Fibroblast of skin of right biceps (primary cell): Measurements from ENCODE around the gene FLACC1.
"Not testable (repeated sequence)": the region's sequence is repeated elsewhere in the genome, so short reads cannot be mapped to it uniquely, and the experiment has no call there.

Experiments used
- DNase-seq: peaks from one replicate; pipeline ENCODE4 v3.0.0-alpha.2; 2013

FLACC1 gene

DNA sequence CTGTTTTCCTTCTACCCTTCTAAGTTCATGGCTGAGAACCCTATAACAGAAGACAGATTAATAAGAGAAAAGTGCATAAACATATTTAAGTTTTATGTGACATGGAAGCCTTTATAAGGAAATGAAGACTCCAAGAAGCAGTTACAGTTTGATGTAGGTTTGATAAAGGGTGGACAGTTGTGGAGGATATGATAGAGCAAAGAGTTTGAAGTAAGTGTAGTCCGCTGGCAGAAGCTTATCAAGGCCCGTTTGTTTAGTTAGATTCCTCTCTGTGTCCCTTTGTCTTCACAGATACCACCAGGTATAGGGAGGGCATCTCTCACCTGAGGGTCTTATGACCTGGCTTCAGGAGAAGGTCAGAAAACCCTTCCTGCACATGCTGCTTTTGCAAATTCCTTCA lies 107.3 kb downstream of the FLACC1 start:
- DNase-seq: no peak

- no peak for DNase-seq
Measured at GRCh38 chr2:201248288-201248844, 108.8 kb downstream of the FLACC1 start.

DNA sequence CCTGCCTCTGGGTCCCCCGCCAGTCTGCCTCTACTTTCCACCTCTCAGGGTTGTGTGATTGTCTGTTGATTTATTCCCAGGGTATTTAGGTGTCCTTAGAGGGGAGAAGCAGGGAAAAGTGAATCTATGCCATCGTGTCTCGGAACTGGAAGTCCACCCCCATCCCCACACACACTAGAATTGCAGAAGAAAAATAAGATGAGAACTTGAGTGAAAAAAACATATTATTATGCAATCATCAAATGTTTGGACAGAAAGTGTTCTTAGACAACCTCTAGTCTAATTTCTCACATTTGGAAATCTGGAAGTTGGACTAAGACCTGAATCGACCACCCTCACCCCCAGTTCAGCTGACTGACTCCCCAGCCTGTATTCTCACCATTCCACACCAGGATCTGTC lies 110.9 kb downstream of the FLACC1 start:
- DNase-seq: no peak

GRCh38 chr2:201244829-201245228 lies 112.3 kb downstream of the FLACC1 start:
- DNase-seq: no peak

GRCh38 chr2:201242571-201243277 lies 114.4 kb downstream of the FLACC1 start:
- DNase-seq: no peak

DNA sequence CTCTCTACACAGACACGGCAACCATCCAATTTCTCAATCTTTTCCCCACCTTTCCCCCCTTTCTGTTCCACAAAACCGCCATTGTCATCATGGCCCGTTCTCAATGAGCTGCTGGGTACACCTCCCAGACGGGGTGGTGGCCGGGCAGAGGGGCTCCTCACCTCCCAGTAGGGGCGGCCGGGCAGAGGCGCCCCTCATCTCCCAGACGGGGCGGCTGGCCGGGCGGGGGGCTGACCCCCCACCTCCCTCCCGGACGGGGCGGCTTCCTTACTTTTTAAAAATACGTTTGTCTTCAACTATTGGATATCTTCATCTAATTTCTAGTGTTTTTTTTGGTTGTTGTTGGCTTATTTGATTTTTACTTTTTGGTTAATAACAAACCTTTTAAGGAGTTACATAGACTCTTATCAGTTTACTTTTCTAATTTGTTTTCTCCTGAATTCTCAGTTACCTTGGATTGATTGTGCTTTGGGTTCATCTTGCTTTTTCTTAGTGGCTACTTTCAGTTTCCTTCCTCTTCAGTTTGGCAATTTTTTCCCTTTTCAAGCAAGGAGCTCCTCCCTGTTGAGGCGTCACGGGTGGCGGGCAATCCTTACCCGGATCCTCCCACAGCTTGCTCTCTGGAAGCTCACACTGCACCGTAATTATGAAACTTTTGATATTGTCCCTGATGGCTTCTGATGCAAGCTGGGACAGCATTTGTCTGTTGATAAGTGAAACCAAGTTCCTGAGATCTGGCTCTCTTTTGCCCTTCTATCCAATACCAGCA lies 117.8 kb downstream of the FLACC1 start:
- DNase-seq: not testable (repeated sequence)
